ENCODE data around the gene C1orf87. TPM values are rescaled to one million over a fixed set of nuclear protein-coding genes. Genes with fewer than 3 reads are reported as not detected.

The C1orf87 gene
- total and polyA plus RNA-seq, 7 experiments from 2014 or later, result not detected

DNA sequence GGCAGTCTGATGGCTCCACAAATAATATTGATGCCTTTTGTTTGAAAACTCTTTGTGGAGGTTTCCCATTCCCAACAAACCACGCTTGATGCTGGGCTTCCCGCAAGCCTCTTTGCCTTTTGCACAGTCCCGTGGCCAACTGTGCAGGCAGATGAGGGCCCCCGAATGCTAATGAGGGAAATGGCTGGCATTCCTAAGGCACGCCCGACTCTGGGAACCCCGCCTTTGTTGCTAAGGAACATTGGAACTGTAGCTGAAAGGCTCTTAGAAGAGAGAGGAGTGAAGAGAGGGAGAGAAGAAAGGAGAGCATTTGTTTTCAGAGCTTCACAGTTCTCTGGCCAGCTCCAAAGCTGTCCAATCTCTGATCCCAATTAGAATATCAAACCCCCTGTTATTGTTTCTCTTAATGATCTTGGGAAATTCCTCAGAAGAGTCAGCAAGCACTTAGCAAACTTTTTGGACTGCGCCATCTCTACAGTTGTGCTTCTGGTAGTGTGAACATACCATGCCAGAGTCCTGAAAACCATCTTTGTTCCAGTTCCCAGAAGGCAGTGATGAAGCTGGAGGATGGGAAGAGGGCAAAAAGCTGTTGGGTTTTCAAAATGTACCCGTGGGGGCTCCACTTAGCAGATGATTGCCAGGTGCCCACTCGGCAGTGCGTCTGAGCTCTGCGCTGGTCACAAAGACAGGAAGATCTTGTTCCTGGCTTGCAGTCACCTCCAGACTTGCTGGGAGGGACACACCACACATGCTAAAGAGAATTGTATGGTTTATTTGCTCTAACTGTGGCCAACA is 86.9 kb downstream of the C1orf87 start:
- Histone ChIP-seq H3K9me3 (ENCODE audit: control insufficient read depth in 2 of 3, low read length in 3 of 3) (no peaks in the 10 kb centered on the region), H3K27ac (ENCODE audit: low read depth, low read length) (no peak overlapping the region), H3K36me3 (ENCODE audit: control insufficient read depth in 2 of 3, insufficient read depth in 3 of 3, low read length in 3 of 3) (no peaks in the 10 kb centered on the region), H3K27me3 (ENCODE audit: control insufficient read depth in 2 of 2, insufficient read depth in 2 of 2, low read length in 2 of 2) (no peaks in the 10 kb centered on the region), H3K4me1 (ENCODE audit: control insufficient read depth in 2 of 2, insufficient read depth in 2 of 2, low read length in 2 of 2) (no peaks in the 10 kb centered on the region), H3K4me3 (ENCODE audit: low read length) (no peak overlapping the region)
- Mint-ChIP-seq H3K4me1 (no peaks in the 10 kb centered on the region), H3K27ac (no peak overlapping the region), H3K27me3 (peaks cover 0 to 11% (median 8%) of the 10 kb centered on the region in 5 donors), H3K4me3 (no peak overlapping the region), H3K36me3 (no peaks in the 10 kb centered on the region), H3K9me3 (no peaks in the 10 kb centered on the region)
- no peak for ATAC-seq
- intact Hi-C loops (cut with micrococcal nuclease), result no loop called here
- no peak for DNase-seq
- ChIA-PET CTCF (no interaction called here), POLR2A (no interaction called here)

GRCh38 chr1:59985911-59986515 is 87.6 kb downstream of the C1orf87 start:
- POLR2A ChIA-PET, result no interaction called here
- Histone ChIP-seq H3K27ac (ENCODE audit: low read depth, low read length) (no peak overlapping the region), H3K4me3 (ENCODE audit: low read length) (no peak overlapping the region), H3K27me3 (ENCODE audit: control insufficient read depth in 2 of 2, insufficient read depth in 2 of 2, low read length in 2 of 2) (no peaks in the 10 kb centered on the region), H3K36me3 (ENCODE audit: control insufficient read depth in 2 of 3, insufficient read depth in 3 of 3, low read length in 3 of 3) (no peaks in the 10 kb centered on the region), H3K4me1 (ENCODE audit: control insufficient read depth in 2 of 2, insufficient read depth in 2 of 2, low read length in 2 of 2) (no peaks in the 10 kb centered on the region), H3K9me3 (ENCODE audit: control insufficient read depth in 2 of 3, low read length in 3 of 3) (no peaks in the 10 kb centered on the region)
- no peak for ATAC-seq
- Mint-ChIP-seq H3K36me3 (no peaks in the 10 kb centered on the region), H3K27me3 (peaks cover 0 to 11% (median 8%) of the 10 kb centered on the region in 5 donors), H3K9me3 (no peaks in the 10 kb centered on the region), H3K27ac (no peak overlapping the region), H3K4me1 (no peaks in the 10 kb centered on the region), H3K4me3 (no peak overlapping the region)
- CTCF ChIA-PET, result no interaction called here
- intact Hi-C loops (cut with micrococcal nuclease), result no loop called here
- no peak for DNase-seq

GRCh38 chr1:59979666-59980065 is 93.9 kb downstream of the C1orf87 start:
- H3K27me3 Mint-ChIP-seq, result peaks cover 9 to 23% (median 21%) of the 10 kb centered on the region in 5 donors
- ATAC-seq (no peak), DNase-seq (no peak)
- no peak overlapping the region for H3K27ac ChIP-seq (ENCODE audit: low read depth, low read length)
- no peaks in the 10 kb centered on the region for H3K36me3 ChIP-seq (ENCODE audit: control insufficient read depth in 2 of 3, insufficient read depth in 3 of 3, low read length in 3 of 3)
- H3K27me3 ChIP-seq (ENCODE audit: control insufficient read depth in 2 of 2, insufficient read depth in 2 of 2, low read length in 2 of 2), result peaks cover 0 to 7% of the 10 kb centered on the region in 2 donors
- no peaks in the 10 kb centered on the region for H3K4me1 ChIP-seq (ENCODE audit: control insufficient read depth in 2 of 2, insufficient read depth in 2 of 2, low read length in 2 of 2)
- H3K36me3 Mint-ChIP-seq, result no peaks in the 10 kb centered on the region
- H3K9me3 Mint-ChIP-seq, result no peaks in the 10 kb centered on the region
- ChIA-PET POLR2A (no interaction called here), CTCF (interaction anchor here (2.3 kb wide), 1 partner anchor 8 kb away, joined by 8 read pairs; no protein-coding TSS in a partner anchor)
- no peak overlapping the region for H3K4me3 ChIP-seq (ENCODE audit: low read length)
- H3K4me1 Mint-ChIP-seq, result peaks cover 0 to 4% (median 0%) of the 10 kb centered on the region in 7 donors
- H3K9me3 ChIP-seq (ENCODE audit: control insufficient read depth in 2 of 3, low read length in 3 of 3), result no peaks in the 10 kb centered on the region
- no peak overlapping the region for H3K27ac Mint-ChIP-seq
- no peak overlapping the region for H3K4me3 Mint-ChIP-seq
- intact Hi-C loops (cut with micrococcal nuclease), result loop anchor here in 1 of 2 donors (10.0 kb wide), 2 partner anchors 785 to 1475 kb away; no protein-coding TSS in a partner anchor

DNA sequence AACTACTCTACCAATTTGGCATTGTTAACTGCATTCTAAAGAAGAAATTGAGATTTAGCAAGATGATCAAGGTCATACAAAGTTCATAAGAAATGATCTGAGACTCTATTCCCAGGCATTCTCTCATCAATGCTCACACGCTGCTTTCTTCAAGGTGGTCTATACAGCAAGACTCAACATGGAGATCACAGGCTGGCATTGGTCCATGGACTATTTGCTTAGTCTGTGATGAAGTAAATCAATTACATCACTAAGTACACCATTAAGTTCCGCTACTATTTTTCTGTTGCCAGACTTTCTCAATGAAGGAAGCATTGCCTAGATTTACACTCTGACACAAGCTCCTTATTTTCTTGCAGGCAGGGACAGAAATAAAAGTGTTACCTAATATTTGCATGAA is 95.1 kb downstream of the C1orf87 start:
- Mint-ChIP-seq H3K27ac (no peak overlapping the region), H3K4me3 (no peak overlapping the region), H3K9me3 (peaks cover 0 to 1% (median 0%) of the 10 kb centered on the region in 11 donors), H3K27me3 (peaks cover 13 to 29% (median 26%) of the 10 kb centered on the region in 5 donors), H3K36me3 (no peaks in the 10 kb centered on the region), H3K4me1 (peaks cover 0 to 4% (median 0%) of the 10 kb centered on the region in 7 donors)
- ChIA-PET CTCF (no interaction called here), POLR2A (no interaction called here)
- Histone ChIP-seq H3K27ac (ENCODE audit: low read depth, low read length) (no peak overlapping the region), H3K27me3 (ENCODE audit: control insufficient read depth in 2 of 2, insufficient read depth in 2 of 2, low read length in 2 of 2) (peaks cover 0 to 7% of the 10 kb centered on the region in 2 donors), H3K9me3 (ENCODE audit: control insufficient read depth in 2 of 3, low read length in 3 of 3) (no peaks in the 10 kb centered on the region), H3K4me1 (ENCODE audit: control insufficient read depth in 2 of 2, insufficient read depth in 2 of 2, low read length in 2 of 2) (no peaks in the 10 kb centered on the region), H3K36me3 (ENCODE audit: control insufficient read depth in 2 of 3, insufficient read depth in 3 of 3, low read length in 3 of 3) (no peaks in the 10 kb centered on the region), H3K4me3 (ENCODE audit: low read length) (no peak overlapping the region)
- intact Hi-C loops (cut with micrococcal nuclease), result loop anchor here in 1 of 2 donors (10.0 kb wide), 2 partner anchors 786 to 1476 kb away; no protein-coding TSS in a partner anchor
- ATAC-seq (no peak), DNase-seq (no peak)

DNA sequence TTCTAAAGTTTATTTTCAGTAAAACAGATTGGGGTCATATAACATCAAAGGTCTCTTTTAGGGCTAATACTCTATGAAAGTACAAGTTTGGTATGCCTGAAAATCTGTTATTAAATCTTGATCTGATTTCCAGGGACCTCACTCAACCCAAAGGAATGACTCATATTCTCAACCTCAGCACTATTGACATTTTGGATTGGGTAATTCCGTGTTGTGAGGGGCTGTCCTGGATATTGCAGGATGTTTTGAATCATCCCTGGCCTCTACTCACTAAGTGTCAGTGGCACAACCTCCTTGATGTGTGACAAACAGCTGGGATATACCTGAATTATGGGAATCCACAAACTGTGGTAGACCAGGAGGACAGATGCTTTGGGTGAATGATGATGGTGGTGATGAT is 95.5 kb downstream of the C1orf87 start:
- Mint-ChIP-seq H3K27me3 (peaks cover 15 to 34% (median 31%) of the 10 kb centered on the region in 5 donors), H3K4me3 (no peak overlapping the region), H3K9me3 (peaks cover 0 to 1% (median 0%) of the 10 kb centered on the region in 11 donors), H3K4me1 (peaks cover 0 to 4% (median 0%) of the 10 kb centered on the region in 7 donors), H3K27ac (no peak overlapping the region), H3K36me3 (no peaks in the 10 kb centered on the region)
- Histone ChIP-seq H3K4me1 (ENCODE audit: control insufficient read depth in 2 of 2, insufficient read depth in 2 of 2, low read length in 2 of 2) (no peaks in the 10 kb centered on the region), H3K36me3 (ENCODE audit: control insufficient read depth in 2 of 3, insufficient read depth in 3 of 3, low read length in 3 of 3) (no peaks in the 10 kb centered on the region), H3K4me3 (ENCODE audit: low read length) (no peak overlapping the region), H3K9me3 (ENCODE audit: control insufficient read depth in 2 of 3, low read length in 3 of 3) (no peaks in the 10 kb centered on the region), H3K27ac (ENCODE audit: low read depth, low read length) (no peak overlapping the region), H3K27me3 (ENCODE audit: control insufficient read depth in 2 of 2, insufficient read depth in 2 of 2, low read length in 2 of 2) (peaks cover 0 to 7% of the 10 kb centered on the region in 2 donors)
- ATAC-seq (no peak), DNase-seq (no peak)
- intact Hi-C loops (cut with micrococcal nuclease), result loop anchor here in 1 of 2 donors (10.0 kb wide), 2 partner anchors 787 to 1477 kb away; no protein-coding TSS in a partner anchor
- POLR2A ChIA-PET, result no interaction called here
- CTCF ChIA-PET, result interaction anchor here (1.3 kb wide), 1 partner anchor 11 kb away, joined by 4 read pairs; no protein-coding TSS in a partner anchor

DNA sequence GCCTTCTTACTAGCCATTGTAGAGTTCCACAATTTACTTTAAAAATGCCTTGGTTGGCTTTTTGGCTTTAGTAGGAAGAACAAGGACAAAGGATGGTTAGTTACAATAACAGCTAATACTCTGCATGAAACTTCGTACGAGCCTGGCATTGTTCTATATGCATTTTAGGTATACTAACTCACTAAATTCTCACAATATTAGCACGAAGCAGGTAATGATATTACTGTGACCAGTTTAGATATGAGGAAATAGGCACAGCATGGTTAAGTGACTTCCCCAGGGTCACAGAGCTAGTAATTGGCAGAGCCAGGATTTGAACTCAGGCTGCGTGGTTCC is 96.5 kb downstream of the C1orf87 start:
- Histone ChIP-seq H3K4me3 (ENCODE audit: low read length) (no peak overlapping the region), H3K27ac (ENCODE audit: low read depth, low read length) (no peak overlapping the region), H3K27me3 (ENCODE audit: control insufficient read depth in 2 of 2, insufficient read depth in 2 of 2, low read length in 2 of 2) (peaks cover 0 to 7% of the 10 kb centered on the region in 2 donors), H3K9me3 (ENCODE audit: control insufficient read depth in 2 of 3, low read length in 3 of 3) (no peaks in the 10 kb centered on the region), H3K4me1 (ENCODE audit: control insufficient read depth in 2 of 2, insufficient read depth in 2 of 2, low read length in 2 of 2) (no peaks in the 10 kb centered on the region), H3K36me3 (ENCODE audit: control insufficient read depth in 2 of 3, insufficient read depth in 3 of 3, low read length in 3 of 3) (no peaks in the 10 kb centered on the region)
- intact Hi-C loops (cut with micrococcal nuclease), result loop anchor here (1.0 to 10.0 kb wide), 6 partner anchors 788 to 1876 kb away; no protein-coding TSS in a partner anchor
- no peak overlapping the region for H3K27ac Mint-ChIP-seq
- no peak overlapping the region for H3K4me3 Mint-ChIP-seq
- no peak for ATAC-seq
- H3K36me3 Mint-ChIP-seq, result no peaks in the 10 kb centered on the region
- ChIA-PET CTCF (interaction anchor here (0.6 to 1.3 kb wide), 5 partner anchors 10 to 1877 kb away, joined by 3 to 4 read pairs (median 3); no protein-coding TSS in a partner anchor), POLR2A (no interaction called here)
- peaks cover 20 to 39% (median 34%) of the 10 kb centered on the region in 5 donors for H3K27me3 Mint-ChIP-seq
- peaks cover 0 to 3% (median 0%) of the 10 kb centered on the region in 11 donors for H3K9me3 Mint-ChIP-seq
- no peak for DNase-seq
- H3K4me1 Mint-ChIP-seq, result peaks cover 0 to 4% (median 0%) of the 10 kb centered on the region in 7 donors
